B cell (primary cell): ENCODE data around the gene ASIC3. TPM values are rescaled to one million over a fixed set of nuclear protein-coding genes. Genes with fewer than 3 reads are reported as not detected.

Source experiments
- ATAC-seq: fragments of 200-7000 bp; cut with Tn5 transposase; one replicate; pipeline ENCODE4 v1.10.0; 2021; ENCODE audit warnings: low read depth, mild to moderate bottlenecking, moderate number of reproducible peaks, moderate library complexity
- CTCF ChIA-PET: fragments of 350-600 bp; sonication (Branson Sonifier 250); formaldehyde crosslinking; loops from one replicate; lab custom pipeline; 2021; ENCODE audit warnings: antibody characterized with exemption, inconsistent platforms; lab: Charles Lee
- POLR2A ChIA-PET: fragments of 350-600 bp; sonication (Branson Sonifier 250); formaldehyde crosslinking; loops from one replicate; lab custom pipeline; 2021; ENCODE audit warnings: antibody characterized with exemption; lab: Charles Lee
- DNase-seq: peaks from one replicate; pipeline ENCODE4 v3.0.0; 2013
- H2AFZ ChIP-seq: 2 replicates; pipeline ENCODE4 v1.6.1; 2012; ENCODE audit warnings: mild to moderate bottlenecking, low read depth, low read length; ENCODE audit not compliant: insufficient read depth, poor library complexity, severe bottlenecking
- H3K27ac ChIP-seq, 2 donors: 1 replicate in 1 of 2; 2 replicates in 1 of 2; pipeline ENCODE4 v1.5.1; 2012 to 2013; ENCODE audit warnings: low read length in 2 of 2, mild to moderate bottlenecking in 2 of 2, moderate library complexity in 1 of 2
- H3K27me3 ChIP-seq, 4 experiments: fragments of 200-600 bp in 1 of 4; sonication (generic) in 1 of 4; replicated peaks in 1 of 4; 1 replicate in 2 of 4; 2 replicates in 2 of 4; pipeline versions ENCODE4 v1.6.1 to v1.7.0; 2013 to 2016; ENCODE audit warnings: low read length in 3 of 4, mild to moderate bottlenecking in 2 of 4, mixed read lengths in 1 of 4, moderate library complexity in 1 of 4; ENCODE audit not compliant: insufficient read depth in 4 of 4, control insufficient read depth in 3 of 4; ENCODE audit errors: control extremely low read depth in 1 of 4
- H3K36me3 ChIP-seq, 2 experiments: replicated peaks in 1 of 2; 1 replicate in 1 of 2; 2 replicates in 1 of 2; pipeline versions ENCODE4 v1.6.1 to v1.7.1; 2013; ENCODE audit warnings: low read length in 1 of 2; ENCODE audit not compliant: insufficient read depth in 2 of 2, control insufficient read depth in 1 of 2; ENCODE audit errors: control extremely low read depth in 1 of 2, extremely low read depth in 1 of 2
- H3K4me1 ChIP-seq, 2 donors: fragments of 200-600 bp in 1 of 2; sonication (generic) in 1 of 2; 1 replicate in 1 of 2; 2 replicates in 1 of 2; pipeline versions ENCODE4 v1.5.1 to v1.6.1; 2013 to 2017; ENCODE audit warnings: low read length in 2 of 2; ENCODE audit not compliant: control insufficient read depth in 2 of 2, insufficient read depth in 2 of 2
- H3K4me2 ChIP-seq: replicated peaks from 2 replicates; pipeline ENCODE3; 2012; ENCODE audit warnings: mild to moderate bottlenecking, low read depth, low read length; ENCODE audit not compliant: poor library complexity, severe bottlenecking
- H3K4me3 ChIP-seq, 5 experiments: fragments of 200-600 bp in 1 of 5; sonication (generic) in 1 of 5; 1 replicate in 3 of 5; 2 replicates in 2 of 5; pipeline versions ENCODE4 v1.5.1 to v1.7.0; 2011 to 2016; ENCODE audit warnings: low read length in 4 of 5, mild to moderate bottlenecking in 4 of 5, low read depth in 2 of 5, control low read depth in 1 of 5, moderate library complexity in 1 of 5; ENCODE audit not compliant: insufficient read depth in 1 of 5; ENCODE audit errors: control extremely low read depth in 1 of 5, extremely low read depth in 1 of 5
- H3K79me2 ChIP-seq: fragments of 200-600 bp; sonication (generic); one replicate; pipeline ENCODE4 v1.6.0; 2016; ENCODE audit warnings: low read length; ENCODE audit not compliant: control insufficient read depth, insufficient read depth
- H3K9ac ChIP-seq: fragments of 200-600 bp; sonication (generic); 2 replicates; pipeline ENCODE4 v1.6.1; 2017; ENCODE audit warnings: mild to moderate bottlenecking, low read length, moderate library complexity
- H3K9me3 ChIP-seq, 3 donors: one replicate each; pipeline versions ENCODE4 v1.6.1 to v1.7.1; 2013; ENCODE audit warnings: low read length in 2 of 3; ENCODE audit not compliant: control insufficient read depth in 2 of 3, insufficient read depth in 1 of 3; ENCODE audit errors: control extremely low read depth in 1 of 3
- H4K20me1 ChIP-seq: 2 replicates; pipeline ENCODE4 v1.6.0; 2012; ENCODE audit warnings: mild to moderate bottlenecking, low read length; ENCODE audit not compliant: insufficient read depth, control insufficient read depth, poor library complexity, severe bottlenecking
- H3K27ac Mint-ChIP-seq: one replicate; pipeline ENCODE4 v1.8.0; 2021; ENCODE audit warnings: mixed read lengths
- H3K27me3 Mint-ChIP-seq: one replicate; pipeline ENCODE4 v1.8.0; 2021; ENCODE audit warnings: mixed read lengths
- H3K4me1 Mint-ChIP-seq: one replicate; pipeline ENCODE4 v1.8.0; 2021; ENCODE audit warnings: mixed read lengths
- H3K4me3 Mint-ChIP-seq: one replicate; pipeline ENCODE4 v1.8.0; 2021; ENCODE audit warnings: mixed read lengths
- H3K9me3 Mint-ChIP-seq: one replicate; pipeline ENCODE4 v1.8.0; 2022; ENCODE audit warnings: mixed read lengths; ENCODE audit not compliant: insufficient read depth
- EZH2 ChIP-seq: IDR thresholded peaks from 2 replicates; pipeline ENCODE4 v1.6.1; 2012; ENCODE audit warnings: borderline replicate concordance, low read depth, mild to moderate bottlenecking, moderate library complexity, low read length; ENCODE audit not compliant: insufficient read depth, poor library complexity, severe bottlenecking
- WGBS: methylation state at CpG from one replicate; pipeline ENCODE4 v1.1.5; 2013; ENCODE audit warnings: missing lambda C conversion rate; ENCODE audit not compliant: insufficient coverage; 5-methylcytosine and 5-hydroxymethylcytosine counted together
- intact Hi-C: fragments of 100-400 bp; cut with micrococcal nuclease; formaldehyde crosslinking; loops from one replicate; pipeline ENCODE4 v1.10.0; 2022
- polyA plus RNA-seq: library from polyadenylated mRNA; depleted of rRNA; stranded (reverse); fragments of >200 nt; gene quantifications from 2 replicates; pipeline ENCODE4 v1.2.3, GENCODE V29; 2012
- total RNA-seq, 2 donors: library from RNA; stranded (reverse); fragments of 120-200 nt in 1 of 2; gene quantifications; 1 replicate in 1 of 2; 2 replicates in 1 of 2; pipeline versions ENCODE4 v1.2.3 to v1.2.4, GENCODE V29; 2013 to 2022
- TF ChIP-seq, protein P1 (sequence below): fragments of 200-600 bp; IDR thresholded peaks from one replicate; pipeline ENCODE4 v1.8.0; 2022; ENCODE audit warnings: antibody characterized with exemption, mild to moderate bottlenecking

The ASIC3 gene
- total and polyA plus RNA-seq, 2 donors (not counting 1 experiment from before 2014, with no cell fraction given), result 4.8 to 5.0 TPM

- TF ChIP-seq EZH2, result no peak
- TF ChIP-seq, protein P1, sequence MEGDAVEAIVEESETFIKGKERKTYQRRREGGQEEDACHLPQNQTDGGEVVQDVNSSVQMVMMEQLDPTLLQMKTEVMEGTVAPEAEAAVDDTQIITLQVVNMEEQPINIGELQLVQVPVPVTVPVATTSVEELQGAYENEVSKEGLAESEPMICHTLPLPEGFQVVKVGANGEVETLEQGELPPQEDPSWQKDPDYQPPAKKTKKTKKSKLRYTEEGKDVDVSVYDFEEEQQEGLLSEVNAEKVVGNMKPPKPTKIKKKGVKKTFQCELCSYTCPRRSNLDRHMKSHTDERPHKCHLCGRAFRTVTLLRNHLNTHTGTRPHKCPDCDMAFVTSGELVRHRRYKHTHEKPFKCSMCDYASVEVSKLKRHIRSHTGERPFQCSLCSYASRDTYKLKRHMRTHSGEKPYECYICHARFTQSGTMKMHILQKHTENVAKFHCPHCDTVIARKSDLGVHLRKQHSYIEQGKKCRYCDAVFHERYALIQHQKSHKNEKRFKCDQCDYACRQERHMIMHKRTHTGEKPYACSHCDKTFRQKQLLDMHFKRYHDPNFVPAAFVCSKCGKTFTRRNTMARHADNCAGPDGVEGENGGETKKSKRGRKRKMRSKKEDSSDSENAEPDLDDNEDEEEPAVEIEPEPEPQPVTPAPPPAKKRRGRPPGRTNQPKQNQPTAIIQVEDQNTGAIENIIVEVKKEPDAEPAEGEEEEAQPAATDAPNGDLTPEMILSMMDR, result no peak
- Histone ChIP-seq H3K27me3 (peaks cover 0 to 12% (median 0%) of the 10 kb centered on the region in 4 experiments), H3K4me1 (peaks cover 18 to 40% of the 10 kb centered on the region in 2 donors), H3K79me2 (no peaks in the 10 kb centered on the region), H3K27ac (no peak overlapping the region), H2AFZ (peak overlapping the region; percentile 62), H3K9me3 (peaks cover 0 to 24% (median 0%) of the 10 kb centered on the region in 3 donors), H3K4me2 (no peak overlapping the region), H3K4me3 (no peak overlapping the region), H3K9ac (no peak overlapping the region), H3K36me3 (no peaks in the 10 kb centered on the region), H4K20me1 (no peaks in the 10 kb centered on the region)
- Mint-ChIP-seq H3K9me3 (no peaks in the 10 kb centered on the region), H3K27ac (no peak overlapping the region), H3K4me1 (peaks cover 27% of the 10 kb centered on the region), H3K27me3 (peaks cover 7% of the 10 kb centered on the region), H3K4me3 (no peak overlapping the region)
- intact Hi-C loops, result loop anchor here (5.0 kb wide), 2 partner anchors 48 to 78 kb away; partner anchors contain the start of genes AGAP3, CDK5 and SLC4A2
- ATAC-seq, result no peak
- POLR2A ChIA-PET, result no interaction called here
- DNase-seq, result no peak
- CTCF ChIA-PET, result interaction anchor here (0.7 to 2.6 kb wide), 9 partner anchors 9 to 111 kb away, joined by 3 to 17 read pairs (median 3); no protein-coding TSS in a partner anchor
- WGBS, result 90% methylated on average over 19 of the region's 22 CpGs
Observed at GRCh38 chr7:151009327-151010036, 38.8 kb upstream of the ASIC3 start.

- ATAC-seq, result no peak
- no peaks in the 10 kb centered on the region for H3K79me2 ChIP-seq
- CTCF ChIA-PET, result interaction anchor here (1.1 to 2.6 kb wide), 3 partner anchors 9 to 112 kb away, joined by 3 to 17 read pairs (median 3); no protein-coding TSS in a partner anchor
- no peak overlapping the region for H3K9ac ChIP-seq
- no peak overlapping the region for H2AFZ ChIP-seq
- no peaks in the 10 kb centered on the region for H3K9me3 Mint-ChIP-seq
- peaks cover 32% of the 10 kb centered on the region for H3K4me1 Mint-ChIP-seq
- H4K20me1 ChIP-seq, result no peaks in the 10 kb centered on the region
- H3K27me3 Mint-ChIP-seq, result peaks cover 6% of the 10 kb centered on the region
- POLR2A ChIA-PET, result no interaction called here
- TF ChIP-seq, protein P1, result no peak
- TF ChIP-seq EZH2, result no peak
- H3K27ac Mint-ChIP-seq, result no peak overlapping the region
- H3K36me3 ChIP-seq, result no peaks in the 10 kb centered on the region
- H3K9me3 ChIP-seq, result peaks cover 0 to 24% (median 0%) of the 10 kb centered on the region in 3 donors
- H3K4me3 ChIP-seq, result no peak overlapping the region
- DNase-seq, result no peak
- peaks cover 18 to 45% of the 10 kb centered on the region in 2 donors for H3K4me1 ChIP-seq
- no peak overlapping the region for H3K4me3 Mint-ChIP-seq
- H3K4me2 ChIP-seq, result no peak overlapping the region
- no peak overlapping the region for H3K27ac ChIP-seq
- peaks cover 0 to 12% (median 0%) of the 10 kb centered on the region in 4 experiments for H3K27me3 ChIP-seq
- WGBS, result 66% methylated on average over 7 of the region's 7 CpGs
- intact Hi-C loops, result loop anchor here (5.0 kb wide), 2 partner anchors 47 to 77 kb away; partner anchors contain the start of genes AGAP3, CDK5 and SLC4A2
Observed at GRCh38 chr7:151010037-151010306, 38.4 kb upstream of the ASIC3 start.
